ENCODE data around the gene PPP4R4.
"Not testable (repeated sequence)": the region's sequence is repeated elsewhere in the genome, so short reads cannot be mapped to it uniquely, and the experiment has no call there.

Gene PPP4R4

GRCh38 chr14:94145902-94146527 lies 28.1 kb upstream of the PPP4R4 start:
- no peak for DNase-seq (ENCODE audit: low read depth, low spot score)

DNA sequence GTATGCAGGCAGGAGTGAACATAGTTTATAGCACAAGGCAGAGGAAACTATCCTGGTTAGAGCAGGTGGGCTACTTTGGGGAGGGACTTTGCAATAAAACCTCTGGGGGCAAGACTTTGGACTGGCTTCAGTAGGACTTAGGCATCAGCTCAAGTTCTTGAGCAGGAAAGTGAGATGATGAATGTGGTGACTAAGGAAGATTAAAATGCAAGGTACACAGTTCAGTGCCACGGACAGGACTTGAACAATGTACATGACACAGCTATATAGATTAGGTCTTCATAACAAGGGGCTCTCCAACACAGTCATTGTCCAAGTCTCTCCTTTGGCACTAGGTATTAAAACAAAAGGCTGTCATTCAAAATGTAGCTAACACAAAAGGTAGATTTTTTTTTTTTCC lies 21.4 kb upstream of the PPP4R4 start:
- no peak for DNase-seq (ENCODE audit: low read depth, low spot score)

DNA sequence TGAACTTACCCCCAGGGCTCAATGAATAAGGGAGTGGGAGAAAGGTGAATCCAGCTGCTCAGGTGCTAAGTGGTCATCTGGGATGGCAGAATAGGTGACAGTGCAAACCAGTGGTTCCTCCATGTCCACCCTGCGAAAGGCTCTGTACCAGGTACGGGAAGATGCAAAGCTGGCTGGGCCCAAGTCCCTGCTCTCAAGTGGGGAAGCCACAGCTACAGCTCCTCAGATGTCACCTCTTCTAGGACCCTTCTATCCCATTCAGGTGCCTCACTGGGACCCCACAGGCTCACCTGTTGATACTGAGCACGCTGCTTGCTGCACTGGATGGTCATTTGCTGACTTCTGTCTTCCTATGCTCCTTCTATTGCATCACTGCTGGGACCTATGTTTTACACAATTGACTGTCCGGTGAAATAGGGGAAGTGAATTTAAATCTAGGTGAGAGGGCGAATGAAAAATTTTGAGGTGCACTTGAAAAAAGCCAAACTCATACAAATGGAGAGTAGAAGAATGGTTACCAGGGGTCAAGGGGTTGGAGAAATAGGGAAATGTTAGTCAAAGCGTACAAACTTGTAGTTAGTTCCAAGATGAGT lies 20.3 kb upstream of the PPP4R4 start:
- no peak for DNase-seq (ENCODE audit: low read depth, low spot score)

GRCh38 chr14:94156143-94156542 lies 18.0 kb upstream of the PPP4R4 start:
- DNase-seq (ENCODE audit: low read depth, low spot score): not testable (repeated sequence)

GRCh38 chr14:94157197-94157596 lies 16.9 kb upstream of the PPP4R4 start:
- DNase-seq (ENCODE audit: low read depth, low spot score): no peak

DNA sequence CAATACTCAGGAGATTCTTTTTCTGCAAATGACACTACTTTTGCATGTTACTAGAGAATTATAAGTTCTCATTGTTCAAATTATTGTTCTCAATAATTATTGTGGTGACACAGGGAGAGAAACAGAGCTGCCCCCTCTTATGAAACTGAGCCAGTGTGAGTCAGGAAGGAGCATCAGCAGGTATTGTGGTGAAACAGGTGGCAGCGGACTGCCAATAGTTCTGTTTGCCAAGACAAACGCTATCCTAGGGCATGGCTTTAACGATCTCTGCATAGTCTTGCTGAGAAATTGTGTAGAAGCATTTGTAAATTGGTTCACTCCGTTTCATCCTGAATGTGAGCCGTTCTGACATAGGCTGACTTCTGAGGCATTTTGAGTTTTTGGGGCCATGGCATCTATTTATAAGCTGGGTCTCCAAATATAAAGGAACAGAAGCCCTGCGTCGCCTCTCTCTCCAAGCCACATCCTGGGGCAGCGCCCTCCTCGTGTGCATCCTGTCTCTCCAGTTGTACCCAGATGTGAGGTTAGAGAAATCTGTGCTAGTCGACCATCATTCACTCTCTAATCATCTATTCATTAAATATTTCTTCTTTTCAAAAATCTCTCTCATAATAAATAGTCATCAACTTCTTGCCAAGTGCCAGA lies 15.8 kb upstream of the PPP4R4 start:
- no peak for DNase-seq (ENCODE audit: low read depth, low spot score)

DNA sequence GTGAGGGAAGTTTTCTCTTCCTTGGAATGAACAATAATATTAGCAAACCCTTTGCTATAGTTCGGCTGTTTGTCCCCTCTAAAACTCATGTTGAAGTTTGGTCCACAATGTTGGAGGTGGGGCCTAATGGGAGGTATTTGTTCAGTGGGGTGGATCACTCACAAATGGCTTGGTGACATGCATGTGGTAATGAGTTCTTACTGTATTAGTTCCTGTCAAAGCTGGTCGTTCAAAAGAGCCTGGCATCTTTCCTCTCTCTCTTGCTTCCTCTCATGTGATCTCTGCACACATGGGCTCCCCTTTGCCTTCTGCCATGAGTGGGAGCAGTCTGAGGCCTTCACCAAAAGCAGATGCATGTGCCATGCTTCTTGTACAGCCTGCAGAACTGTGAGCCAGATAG lies 13.1 kb upstream of the PPP4R4 start:
- no peak for DNase-seq (ENCODE audit: low read depth, low spot score)

- no peak for DNase-seq (ENCODE audit: low read depth, low spot score)
These were observed 12.1 kb upstream of the PPP4R4 start for GRCh38 chr14:94161981-94162380.

- DNase-seq (ENCODE audit: low read depth, low spot score): no peak
These were observed 11.7 kb upstream of the PPP4R4 start for GRCh38 chr14:94162466-94162865.

GRCh38 chr14:94163796-94164195 lies 10.3 kb upstream of the PPP4R4 start:
- DNase-seq (ENCODE audit: low read depth, low spot score): no peak

- DNase-seq (ENCODE audit: low read depth, low spot score): no peak
These were observed 9.3 kb upstream of the PPP4R4 start for GRCh38 chr14:94164685-94165431.

GRCh38 chr14:94165744-94166143 lies 8.4 kb upstream of the PPP4R4 start:
- no peak for DNase-seq (ENCODE audit: low read depth, low spot score)

DNA sequence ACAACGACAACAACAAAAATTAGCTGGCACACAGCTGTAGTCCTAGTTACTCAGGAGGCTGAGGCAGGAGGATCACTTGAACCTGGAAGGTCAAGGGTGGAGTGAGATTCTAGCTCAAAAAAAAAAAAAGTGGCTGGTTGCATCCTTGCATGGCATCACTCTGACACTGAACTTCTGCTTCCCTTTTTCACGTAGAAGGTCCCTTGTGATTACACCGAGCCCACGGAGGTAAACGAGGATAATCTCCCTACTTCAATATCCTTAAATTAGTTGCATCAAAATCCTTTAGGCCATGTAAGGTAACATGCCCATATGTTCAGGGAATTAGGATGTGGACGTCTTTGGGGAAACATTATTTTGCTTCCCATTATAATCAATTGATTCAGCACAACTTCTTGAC lies 4.0 kb upstream of the PPP4R4 start:
- DNase-seq (ENCODE audit: low read depth, low spot score): no peak

DNA sequence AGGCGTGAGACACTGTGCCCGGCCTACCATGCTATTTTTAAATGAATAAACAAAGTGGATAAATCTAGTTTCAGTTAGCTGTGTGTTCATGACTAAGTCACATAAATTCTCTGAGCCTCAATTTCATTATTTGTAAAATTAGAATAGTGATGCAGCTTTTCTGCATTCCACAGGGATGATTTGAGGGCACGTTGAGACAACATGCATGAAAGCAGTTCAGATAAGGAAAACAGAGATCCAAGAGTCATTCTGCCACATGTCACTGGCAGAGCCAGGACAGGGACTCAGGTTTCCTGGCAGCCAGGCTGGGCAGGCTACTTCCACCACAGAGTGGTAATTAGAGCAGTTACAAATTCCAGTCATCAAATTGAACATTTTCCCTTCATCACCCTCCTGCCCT lies 2.9 kb upstream of the PPP4R4 start:
- no peak for DNase-seq (ENCODE audit: low read depth, low spot score)

DNA sequence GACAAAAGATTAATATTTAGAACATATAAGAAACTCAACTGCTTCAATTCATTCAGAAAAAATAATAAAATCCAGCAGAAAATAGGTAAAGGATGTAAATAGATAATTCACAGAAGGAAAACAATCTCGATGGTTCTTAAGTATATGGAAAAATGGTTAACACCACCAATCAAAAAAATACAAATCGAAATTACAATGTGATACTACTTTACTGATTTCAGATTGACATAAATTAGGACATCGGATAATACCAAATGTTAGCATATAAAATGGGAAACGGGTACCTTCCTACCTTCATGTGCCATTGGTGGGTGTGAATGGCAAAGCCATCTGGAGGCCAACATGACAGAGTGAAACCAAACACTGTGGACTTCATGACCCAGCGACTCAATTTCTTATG lies 1.6 kb upstream of the PPP4R4 start:
- DNase-seq (ENCODE audit: low read depth, low spot score): no peak

GRCh38 chr14:94173471-94173884 lies 644 bp upstream of the PPP4R4 start:
- DNase-seq (ENCODE audit: low read depth, low spot score): no peak

- no peak for DNase-seq (ENCODE audit: low read depth, low spot score)
These were observed 485 bp downstream of the PPP4R4 start for GRCh38 chr14:94174604-94175010.

DNA sequence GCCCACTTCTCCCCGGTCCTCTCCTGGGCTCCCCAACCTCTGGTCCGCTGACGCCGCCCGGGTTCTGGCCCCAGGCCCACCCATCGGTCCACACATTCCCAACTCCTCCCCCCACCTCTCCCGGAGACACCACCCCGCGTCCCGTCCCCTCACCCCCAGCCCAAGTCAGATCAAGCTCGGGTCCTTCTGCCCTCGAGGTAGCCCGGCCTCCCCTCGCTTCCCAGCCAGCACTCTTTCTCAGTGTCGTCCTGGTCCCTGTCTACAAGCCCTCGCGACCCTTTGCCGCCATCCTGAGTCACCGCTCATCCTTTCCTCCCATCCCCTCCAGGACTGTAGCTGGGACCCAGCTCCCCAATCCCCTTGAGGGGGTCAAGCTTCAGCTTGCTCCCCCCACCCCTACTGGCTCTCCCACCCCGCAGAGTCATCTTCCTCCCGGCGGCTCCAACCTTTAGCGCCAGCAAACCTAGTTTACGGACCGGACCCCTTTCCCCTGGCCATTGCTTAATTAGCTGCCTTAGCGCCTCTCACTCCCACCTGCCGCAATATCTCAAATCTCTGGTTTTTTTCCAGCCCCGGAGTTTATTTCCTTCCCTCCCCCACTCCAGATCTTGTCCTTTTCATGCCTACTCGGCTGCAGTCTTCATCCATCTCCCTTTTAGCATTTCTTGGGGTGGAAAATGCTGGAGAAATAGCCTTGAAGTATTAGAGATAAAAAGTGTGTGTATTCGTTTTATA lies 1.1 kb downstream of the PPP4R4 start:
- peak; percentile 35 for DNase-seq (ENCODE audit: low read depth, low spot score)

GRCh38 chr14:94175747-94176146 lies 1.6 kb downstream of the PPP4R4 start:
- DNase-seq (ENCODE audit: low read depth, low spot score): no peak

DNA sequence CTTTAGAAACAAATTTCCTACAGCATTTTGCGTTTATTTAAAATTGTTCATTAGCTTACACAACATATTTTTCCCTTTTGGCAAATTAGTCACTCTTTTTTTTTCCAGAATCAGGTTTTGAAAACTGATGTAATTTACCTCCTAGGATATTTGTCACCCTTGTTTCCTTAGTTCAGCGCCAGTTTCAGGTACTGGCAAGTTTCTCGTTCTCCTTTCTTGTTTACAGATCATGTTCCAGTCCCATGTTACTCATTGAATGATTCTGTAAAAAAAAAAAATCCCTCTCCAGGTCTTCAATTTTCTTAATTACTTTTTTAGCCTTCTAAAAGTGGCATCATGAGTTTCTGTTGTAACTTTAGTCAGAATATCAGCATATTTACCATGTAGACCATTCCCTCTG lies 2.7 kb downstream of the PPP4R4 start:
- no peak for DNase-seq (ENCODE audit: low read depth, low spot score)

GRCh38 chr14:94177806-94178205 lies 3.7 kb downstream of the PPP4R4 start:
- DNase-seq (ENCODE audit: low read depth, low spot score): no peak

DNA sequence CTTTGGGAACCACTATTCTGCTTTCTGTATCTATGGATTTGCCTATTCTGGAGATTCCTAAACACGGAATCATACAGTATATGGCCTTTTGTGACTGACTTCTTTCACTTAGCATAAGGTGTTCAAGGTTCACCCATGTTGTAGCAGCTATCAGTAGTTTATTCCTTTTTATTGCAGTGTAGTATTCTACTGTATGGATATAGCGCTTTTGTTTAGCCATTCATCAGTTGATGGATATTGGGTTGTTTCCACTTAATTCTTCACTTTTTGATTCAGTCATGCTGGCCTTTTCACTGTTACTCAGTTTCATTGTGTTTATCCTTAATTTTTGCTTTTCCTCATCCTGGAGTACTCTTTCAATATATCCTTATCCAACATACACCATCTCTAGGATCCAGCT lies 5.1 kb downstream of the PPP4R4 start:
- DNase-seq (ENCODE audit: low read depth, low spot score): no peak

All from ELF-1 (cell line).